Measurements from ENCODE around the gene TTC36. TPM values are rescaled to one million over a fixed set of nuclear protein-coding genes. Genes with fewer than 3 reads are reported as not detected.

The TTC36 gene
- total and polyA plus RNA-seq, 9 of the 15 experiments (the other 6 are each of a cell fraction or from before 2014, with no cell fraction given) = 0.22 to 0.23 TPM; not detected in 7

DNA sequence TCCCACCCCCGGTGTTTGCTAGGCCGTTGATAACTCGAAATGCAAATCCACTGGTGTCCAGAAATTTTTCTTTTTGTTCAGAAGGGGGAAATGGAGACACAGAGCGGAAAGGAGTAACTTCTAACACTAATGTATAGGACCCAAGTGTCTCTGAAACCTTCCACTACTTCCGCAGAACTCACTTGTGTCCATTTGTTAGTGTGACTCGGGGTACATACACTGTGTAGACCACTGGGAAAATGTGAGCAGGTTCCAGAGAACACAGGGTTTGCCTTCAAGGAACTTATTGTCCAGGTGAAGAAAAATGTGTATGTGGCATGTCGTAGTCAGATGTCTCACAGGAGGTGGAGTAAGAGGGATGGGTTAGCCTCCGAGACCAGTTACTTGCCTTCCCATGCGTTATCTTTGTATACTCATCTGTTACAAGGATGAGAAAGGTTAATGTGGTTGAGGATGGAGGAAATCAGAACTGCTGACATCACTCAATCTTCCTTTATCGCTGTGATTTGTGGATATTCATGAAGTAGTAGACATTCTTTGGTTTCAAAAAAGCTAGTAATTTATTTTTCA is 45.8 kb downstream of the TTC36 start:
- Histone ChIP-seq H3K4me3 (peak overlapping the region; percentile 80), H3K79me2 (ENCODE audit: control insufficient read depth, insufficient read depth, low read length) (peaks cover 55% of the 10 kb centered on the region), H3K9me3 (replicated peaks; ENCODE audit: control insufficient read depth, insufficient read depth, low read depth, low read length) (no peaks in the 10 kb centered on the region), H3K27me3 (ENCODE audit: control insufficient read depth in 2 of 2, insufficient read depth in 2 of 2, low read length in 2 of 2) (no peaks in the 10 kb centered on the region), H3K36me3 (ENCODE audit: control insufficient read depth, insufficient read depth, low read length) (peaks cover 20% of the 10 kb centered on the region), H2AFZ (ENCODE audit: low read depth, low read length) (peak overlapping the region; percentile 95; the same call in 1 of the 2 replicates), H3K4me2 (ENCODE audit: insufficient read depth, low read length) (peak overlapping the region; percentile 92), H3K9me1 (ENCODE audit: control insufficient read depth, insufficient read depth, low read length) (no peaks in the 10 kb centered on the region), H3K27ac (ENCODE audit: extremely low read depth, low read depth, low read length) (peak overlapping the region; percentile 94), H3K4me1 (replicated peaks in 1 of 2; ENCODE audit: control insufficient read depth in 2 of 2, insufficient read depth in 2 of 2, low read length in 2 of 2) (peaks cover 4 to 10% of the 10 kb centered on the region in 2 experiments), H4K20me1 (replicated peaks; ENCODE audit: control insufficient read depth, insufficient read depth, low read length) (peaks cover 19% of the 10 kb centered on the region; the same call in 1 of the 2 replicates), H3K9ac (ENCODE audit: insufficient read depth in 1 of 2, low read depth in 2 of 2, low read length in 2 of 2) (peak overlapping the region; percentile 97 to 99)
- intact Hi-C loops (cut with micrococcal nuclease) = loop anchor here (2.0 kb wide), 1 partner anchor 32 kb away; no protein-coding TSS in a partner anchor
- ATAC-seq (peak; percentile 83), FAIRE-seq (peak; percentile 91), DNase-seq (ENCODE audit: extremely low read depth in 1 of 4, low spot score in 3 of 4) (peak; percentile 74 to 80 (median 80))
- BruUV-seq (replicated peaks) = TSS peak; percentile 56
- CTCF ChIA-PET (ENCODE audit: low intra/inter-chr PET ratio) = no interaction called here
- in situ Hi-C loops (cut with MboI) = no loop called here
- POLR2A ChIA-PET = interaction anchor here (0.5 to 2.3 kb wide), 9 partner anchors 8 to 444 kb away, joined by 3 to 9 read pairs (median 3); partner anchors contain the start of gene TMEM25
- 2% methylated on average over 10 of the region's 10 CpGs for WGBS (ENCODE audit: insufficient coverage, low coverage, missing lambda C conversion rate)
- TF ChIP-seq TCF3 (CRISPR knock-in tag; IDR thresholded peaks at IDR 0.05) = peak; percentile 91
- TF ChIP-seq, protein P1, sequence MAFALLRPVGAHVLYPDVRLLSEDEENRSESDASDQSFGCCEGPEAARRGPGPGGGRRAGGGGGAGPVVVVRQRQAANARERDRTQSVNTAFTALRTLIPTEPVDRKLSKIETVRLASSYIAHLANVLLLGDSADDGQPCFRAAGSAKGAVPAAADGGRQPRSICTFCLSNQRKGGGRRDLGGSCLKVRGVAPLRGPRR (CRISPR knock-in tag; IDR thresholded peaks at IDR 0.05) = no peak
- TF ChIP-seq, protein P2, sequence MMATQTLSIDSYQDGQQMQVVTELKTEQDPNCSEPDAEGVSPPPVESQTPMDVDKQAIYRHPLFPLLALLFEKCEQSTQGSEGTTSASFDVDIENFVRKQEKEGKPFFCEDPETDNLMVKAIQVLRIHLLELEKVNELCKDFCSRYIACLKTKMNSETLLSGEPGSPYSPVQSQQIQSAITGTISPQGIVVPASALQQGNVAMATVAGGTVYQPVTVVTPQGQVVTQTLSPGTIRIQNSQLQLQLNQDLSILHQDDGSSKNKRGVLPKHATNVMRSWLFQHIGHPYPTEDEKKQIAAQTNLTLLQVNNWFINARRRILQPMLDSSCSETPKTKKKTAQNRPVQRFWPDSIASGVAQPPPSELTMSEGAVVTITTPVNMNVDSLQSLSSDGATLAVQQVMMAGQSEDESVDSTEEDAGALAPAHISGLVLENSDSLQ (IDR thresholded peaks at IDR 0.05) = peak; percentile 74
- TF ChIP-seq POLR2AphosphoS2 (IDR thresholded peaks at IDR 0.05; ENCODE audit: low read length) = peak; percentile 79; the same call in 1 of the 2 replicates
- no peak for TF ChIP-seq NCOA1 (IDR thresholded peaks at IDR 0.05; ENCODE audit: low read depth)
- TF ChIP-seq SRSF9 (IDR thresholded peaks at IDR 0.05; ENCODE audit: borderline replicate concordance, low read depth, low read length) = no peak
- peak; percentile 56; the same call in 1 of the 2 replicates for TF ChIP-seq FOXM1 (IDR thresholded peaks at IDR 0.05; ENCODE audit: low read depth)
- TF ChIP-seq FOXM1 (CRISPR knock-in tag; IDR thresholded peaks at IDR 0.05; ENCODE audit: low read depth) = no peak
- TF ChIP-seq SMAD1 (IDR thresholded peaks at IDR 0.05; ENCODE audit: low read depth, low read length, partially characterized antibody) = peak; percentile 42
- 0 out of 2 replicates have a peak, but pooled peaks have one; percentile 31 for TF ChIP-seq MEF2D (tag; conservative IDR thresholded peaks at IDR 0.05; ENCODE audit: low read depth)
- peak; percentile 84 for TF ChIP-seq NCOR1 (IDR thresholded peaks at IDR 0.05)
- TF ChIP-seq RBFOX2 (IDR thresholded peaks at IDR 0.05; ENCODE audit: low read depth, low read length) = no peak
- TF ChIP-seq PTTG1 (tag; IDR thresholded peaks at IDR 0.05; ENCODE audit: low read depth) = no peak
- TF ChIP-seq ZNF23 (CRISPR knock-in tag; IDR thresholded peaks at IDR 0.05) = no peak
- no peak for TF ChIP-seq RBM39 (optimal IDR thresholded peaks at IDR 0.05; ENCODE audit: low read depth, low read length)
- TF ChIP-seq PPARD (CRISPR knock-in tag; IDR thresholded peaks at IDR 0.05) = no peak
- peak; percentile 13 for TF ChIP-seq RBBP5 (IDR thresholded peaks at IDR 0.05; ENCODE audit: borderline replicate concordance, insufficient read depth, low read length, poor library complexity, severe bottlenecking)
- no peak for TF ChIP-seq MEF2A (IDR thresholded peaks at IDR 0.05; ENCODE audit: control insufficient read depth, low read depth, low read length)
- TF ChIP-seq, protein P3, sequence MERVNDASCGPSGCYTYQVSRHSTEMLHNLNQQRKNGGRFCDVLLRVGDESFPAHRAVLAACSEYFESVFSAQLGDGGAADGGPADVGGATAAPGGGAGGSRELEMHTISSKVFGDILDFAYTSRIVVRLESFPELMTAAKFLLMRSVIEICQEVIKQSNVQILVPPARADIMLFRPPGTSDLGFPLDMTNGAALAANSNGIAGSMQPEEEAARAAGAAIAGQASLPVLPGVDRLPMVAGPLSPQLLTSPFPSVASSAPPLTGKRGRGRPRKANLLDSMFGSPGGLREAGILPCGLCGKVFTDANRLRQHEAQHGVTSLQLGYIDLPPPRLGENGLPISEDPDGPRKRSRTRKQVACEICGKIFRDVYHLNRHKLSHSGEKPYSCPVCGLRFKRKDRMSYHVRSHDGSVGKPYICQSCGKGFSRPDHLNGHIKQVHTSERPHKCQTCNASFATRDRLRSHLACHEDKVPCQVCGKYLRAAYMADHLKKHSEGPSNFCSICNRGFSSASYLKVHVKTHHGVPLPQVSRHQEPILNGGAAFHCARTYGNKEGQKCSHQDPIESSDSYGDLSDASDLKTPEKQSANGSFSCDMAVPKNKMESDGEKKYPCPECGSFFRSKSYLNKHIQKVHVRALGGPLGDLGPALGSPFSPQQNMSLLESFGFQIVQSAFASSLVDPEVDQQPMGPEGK (CRISPR knock-in tag; IDR thresholded peaks at IDR 0.05; ENCODE audit: borderline replicate concordance) = no peak
- TF ChIP-seq ELF2 (CRISPR knock-in tag; IDR thresholded peaks at IDR 0.05) = 0 out of 2 replicates have a peak, but pooled peaks have one; percentile 31
